Measurements from ENCODE around the gene FGGY. TPM values are rescaled to one million over a fixed set of nuclear protein-coding genes. Genes with fewer than 3 reads are reported as not detected.

The FGGY gene
- total and polyA plus RNA-seq, 3 experiments from 2014 or later: 5.3 to 7.9 (median 6.6) TPM

GRCh38 chr1:59406437-59407164, 109.7 kb downstream of the FGGY start:
- H3K9me3 ChIP-seq (ENCODE audit: low read length): no peaks in the 10 kb centered on the region
- no peak overlapping the region for H3K27ac ChIP-seq (ENCODE audit: low read depth, low read length)
- H3K36me3 Mint-ChIP-seq: peaks cover 0 to 1% (median 0%) of the 10 kb centered on the region in 3 donors
- POLR2A ChIA-PET: no interaction called here
- CTCF ChIA-PET: no interaction called here
- H3K36me3 ChIP-seq (ENCODE audit: insufficient read depth, low read length): no peaks in the 10 kb centered on the region
- DNase-seq: no peak
- H3K9me3 Mint-ChIP-seq: no peaks in the 10 kb centered on the region
- no peak overlapping the region for H3K4me3 ChIP-seq (ENCODE audit: low read length)
- H3K4me1 Mint-ChIP-seq: peaks cover 0 to 6% (median 0%) of the 10 kb centered on the region in 3 donors
- no peaks in the 10 kb centered on the region for H3K4me1 ChIP-seq (ENCODE audit: insufficient read depth, low read length)
- peak overlapping the region in 1 of 8 donors; percentile 2 for H3K27ac Mint-ChIP-seq
- H3K27me3 Mint-ChIP-seq: no peaks in the 10 kb centered on the region
- no peak overlapping the region for H3K4me3 Mint-ChIP-seq
- no peaks in the 10 kb centered on the region for H3K27me3 ChIP-seq (ENCODE audit: insufficient read depth, low read length, poor library complexity, severe bottlenecking)

GRCh38 chr1:59408608-59409240, 111.8 kb downstream of the FGGY start:
- ChIA-PET POLR2A (no interaction called here), CTCF (no interaction called here)
- Mint-ChIP-seq H3K4me1 (peaks cover 0 to 6% (median 0%) of the 10 kb centered on the region in 3 donors), H3K27me3 (no peaks in the 10 kb centered on the region), H3K27ac (no peak overlapping the region), H3K9me3 (no peaks in the 10 kb centered on the region), H3K36me3 (no peaks in the 10 kb centered on the region), H3K4me3 (no peak overlapping the region)
- H3K4me1 ChIP-seq (ENCODE audit: insufficient read depth, low read length): no peaks in the 10 kb centered on the region
- H3K36me3 ChIP-seq (ENCODE audit: insufficient read depth, low read length): no peaks in the 10 kb centered on the region
- H3K27me3 ChIP-seq (ENCODE audit: insufficient read depth, low read length, poor library complexity, severe bottlenecking): no peaks in the 10 kb centered on the region
- H3K4me3 ChIP-seq (ENCODE audit: low read length): no peak overlapping the region
- H3K27ac ChIP-seq (ENCODE audit: low read depth, low read length): no peak overlapping the region
- no peak for DNase-seq
- no peaks in the 10 kb centered on the region for H3K9me3 ChIP-seq (ENCODE audit: low read length)

GRCh38 chr1:59409549-59409948, 112.7 kb downstream of the FGGY start:
- H3K4me1 Mint-ChIP-seq: peaks cover 0 to 6% (median 0%) of the 10 kb centered on the region in 3 donors
- Histone ChIP-seq H3K36me3 (ENCODE audit: insufficient read depth, low read length) (no peaks in the 10 kb centered on the region), H3K4me3 (ENCODE audit: low read length) (no peak overlapping the region), H3K4me1 (ENCODE audit: insufficient read depth, low read length) (no peaks in the 10 kb centered on the region), H3K27me3 (ENCODE audit: insufficient read depth, low read length, poor library complexity, severe bottlenecking) (no peaks in the 10 kb centered on the region), H3K27ac (ENCODE audit: low read depth, low read length) (no peak overlapping the region), H3K9me3 (ENCODE audit: low read length) (no peaks in the 10 kb centered on the region)
- H3K36me3 Mint-ChIP-seq: no peaks in the 10 kb centered on the region
- no peaks in the 10 kb centered on the region for H3K9me3 Mint-ChIP-seq
- no peak overlapping the region for H3K4me3 Mint-ChIP-seq
- H3K27ac Mint-ChIP-seq: no peak overlapping the region
- H3K27me3 Mint-ChIP-seq: no peaks in the 10 kb centered on the region
- no peak for DNase-seq
- POLR2A ChIA-PET: no interaction called here
- CTCF ChIA-PET: no interaction called here

GRCh38 chr1:59409986-59410385, 113.1 kb downstream of the FGGY start:
- no peak overlapping the region for H3K4me3 Mint-ChIP-seq
- H3K27me3 ChIP-seq (ENCODE audit: insufficient read depth, low read length, poor library complexity, severe bottlenecking): no peaks in the 10 kb centered on the region
- no peak overlapping the region for H3K27ac ChIP-seq (ENCODE audit: low read depth, low read length)
- no peaks in the 10 kb centered on the region for H3K9me3 ChIP-seq (ENCODE audit: low read length)
- POLR2A ChIA-PET: no interaction called here
- H3K4me1 Mint-ChIP-seq: peaks cover 0 to 6% (median 0%) of the 10 kb centered on the region in 3 donors
- CTCF ChIA-PET: no interaction called here
- H3K9me3 Mint-ChIP-seq: no peaks in the 10 kb centered on the region
- H3K27ac Mint-ChIP-seq: no peak overlapping the region
- no peaks in the 10 kb centered on the region for H3K27me3 Mint-ChIP-seq
- no peak for DNase-seq
- no peaks in the 10 kb centered on the region for H3K36me3 Mint-ChIP-seq
- H3K36me3 ChIP-seq (ENCODE audit: insufficient read depth, low read length): no peaks in the 10 kb centered on the region
- H3K4me3 ChIP-seq (ENCODE audit: low read length): no peak overlapping the region
- no peaks in the 10 kb centered on the region for H3K4me1 ChIP-seq (ENCODE audit: insufficient read depth, low read length)

GRCh38 chr1:59410457-59410856, 113.6 kb downstream of the FGGY start:
- no peak overlapping the region for H3K4me3 Mint-ChIP-seq
- H3K27me3 ChIP-seq (ENCODE audit: insufficient read depth, low read length, poor library complexity, severe bottlenecking): no peaks in the 10 kb centered on the region
- H3K4me3 ChIP-seq (ENCODE audit: low read length): no peak overlapping the region
- no peaks in the 10 kb centered on the region for H3K36me3 Mint-ChIP-seq
- H3K4me1 ChIP-seq (ENCODE audit: insufficient read depth, low read length): no peaks in the 10 kb centered on the region
- no peaks in the 10 kb centered on the region for H3K9me3 Mint-ChIP-seq
- H3K27ac Mint-ChIP-seq: no peak overlapping the region
- DNase-seq: no peak
- H3K27ac ChIP-seq (ENCODE audit: low read depth, low read length): no peak overlapping the region
- H3K36me3 ChIP-seq (ENCODE audit: insufficient read depth, low read length): no peaks in the 10 kb centered on the region
- ChIA-PET POLR2A (no interaction called here), CTCF (no interaction called here)
- H3K27me3 Mint-ChIP-seq: no peaks in the 10 kb centered on the region
- H3K4me1 Mint-ChIP-seq: peaks cover 0 to 6% (median 0%) of the 10 kb centered on the region in 3 donors
- H3K9me3 ChIP-seq (ENCODE audit: low read length): no peaks in the 10 kb centered on the region

- no peak overlapping the region for H3K27ac ChIP-seq (ENCODE audit: low read depth, low read length)
- no peaks in the 10 kb centered on the region for H3K36me3 ChIP-seq (ENCODE audit: insufficient read depth, low read length)
- POLR2A ChIA-PET: no interaction called here
- Mint-ChIP-seq H3K9me3 (no peaks in the 10 kb centered on the region), H3K36me3 (no peaks in the 10 kb centered on the region), H3K4me1 (peaks cover 0 to 6% (median 0%) of the 10 kb centered on the region in 3 donors), H3K4me3 (no peak overlapping the region), H3K27ac (no peak overlapping the region), H3K27me3 (no peaks in the 10 kb centered on the region)
- no peak for DNase-seq
- CTCF ChIA-PET: no interaction called here
- no peaks in the 10 kb centered on the region for H3K9me3 ChIP-seq (ENCODE audit: low read length)
- no peaks in the 10 kb centered on the region for H3K27me3 ChIP-seq (ENCODE audit: insufficient read depth, low read length, poor library complexity, severe bottlenecking)
- H3K4me3 ChIP-seq (ENCODE audit: low read length): no peak overlapping the region
- no peaks in the 10 kb centered on the region for H3K4me1 ChIP-seq (ENCODE audit: insufficient read depth, low read length)
These were observed 114.3 kb downstream of the FGGY start for GRCh38 chr1:59411147-59411546.

GRCh38 chr1:59412718-59413326, 115.9 kb downstream of the FGGY start:
- H3K4me3 Mint-ChIP-seq: no peak overlapping the region
- Histone ChIP-seq H3K27ac (ENCODE audit: low read depth, low read length) (no peak overlapping the region), H3K4me1 (ENCODE audit: insufficient read depth, low read length) (no peaks in the 10 kb centered on the region), H3K36me3 (ENCODE audit: insufficient read depth, low read length) (no peaks in the 10 kb centered on the region), H3K9me3 (ENCODE audit: low read length) (no peaks in the 10 kb centered on the region), H3K4me3 (ENCODE audit: low read length) (no peak overlapping the region), H3K27me3 (ENCODE audit: insufficient read depth, low read length, poor library complexity, severe bottlenecking) (no peaks in the 10 kb centered on the region)
- H3K4me1 Mint-ChIP-seq: peaks cover 0 to 15% (median 7%) of the 10 kb centered on the region in 3 donors
- CTCF ChIA-PET: no interaction called here
- DNase-seq: no peak
- H3K36me3 Mint-ChIP-seq: no peaks in the 10 kb centered on the region
- no peaks in the 10 kb centered on the region for H3K27me3 Mint-ChIP-seq
- H3K27ac Mint-ChIP-seq: no peak overlapping the region
- H3K9me3 Mint-ChIP-seq: no peaks in the 10 kb centered on the region
- POLR2A ChIA-PET: no interaction called here

- H3K4me3 Mint-ChIP-seq: no peak overlapping the region
- no peak overlapping the region for H3K27ac Mint-ChIP-seq
- H3K27ac ChIP-seq (ENCODE audit: low read depth, low read length): no peak overlapping the region
- H3K4me1 ChIP-seq (ENCODE audit: insufficient read depth, low read length): no peaks in the 10 kb centered on the region
- CTCF ChIA-PET: no interaction called here
- H3K9me3 Mint-ChIP-seq: no peaks in the 10 kb centered on the region
- H3K27me3 ChIP-seq (ENCODE audit: insufficient read depth, low read length, poor library complexity, severe bottlenecking): no peaks in the 10 kb centered on the region
- H3K4me1 Mint-ChIP-seq: peaks cover 2 to 17% (median 7%) of the 10 kb centered on the region in 3 donors
- no peak for DNase-seq
- no peaks in the 10 kb centered on the region for H3K27me3 Mint-ChIP-seq
- no peaks in the 10 kb centered on the region for H3K36me3 Mint-ChIP-seq
- H3K9me3 ChIP-seq (ENCODE audit: low read length): no peaks in the 10 kb centered on the region
- H3K4me3 ChIP-seq (ENCODE audit: low read length): no peak overlapping the region
- POLR2A ChIA-PET: no interaction called here
- no peaks in the 10 kb centered on the region for H3K36me3 ChIP-seq (ENCODE audit: insufficient read depth, low read length)
These were observed 116.4 kb downstream of the FGGY start for GRCh38 chr1:59413327-59413720.
